Bronchial epithelial cell (primary cell): ENCODE results near the gene IP6K3. TPM values are rescaled to one million over a fixed set of nuclear protein-coding genes. Genes with fewer than 3 reads are reported as not detected.

Experiments
- DNase-seq: peaks from one replicate; pipeline ENCODE4 v3.0.0-alpha.2; 2010; ENCODE audit warnings: low read depth
- FAIRE-seq: peaks from 2 replicates; lab custom pipeline; 2011; peaks lifted over from hg19 to GRCh38; lab: Jason Lieb, UNC
- H3K27me3 ChIP-seq: 2 replicates; pipeline ENCODE4 v1.5.1; 2011; ENCODE audit warnings: low read length; ENCODE audit not compliant: control insufficient read depth, insufficient read depth
- H3K36me3 ChIP-seq: 2 replicates; pipeline ENCODE4 v1.5.1; 2011; ENCODE audit warnings: low read length; ENCODE audit not compliant: control insufficient read depth, insufficient read depth
- H3K4me3 ChIP-seq: 2 replicates; pipeline ENCODE4 v1.5.1; 2011; ENCODE audit warnings: mild to moderate bottlenecking, low read depth, low read length, control low read depth
- total RNA-seq: library from RNA; depleted of rRNA; stranded (reverse); fragments of >200 nt; gene quantifications from 2 replicates; pipeline ENCODE4 v1.2.1, GENCODE V29; 2014
- TF ChIP-seq, protein P1 (sequence below): IDR thresholded peaks from 2 replicates; pipeline ENCODE4 v1.5.1; 2011; ENCODE audit warnings: mild to moderate bottlenecking, moderate library complexity, low read length, control low read depth, inconsistent platforms; ENCODE audit not compliant: insufficient read depth, severe bottlenecking

The IP6K3 gene
- total RNA-seq, 1 donor from 2014 or later: under 0.01 TPM

DNA sequence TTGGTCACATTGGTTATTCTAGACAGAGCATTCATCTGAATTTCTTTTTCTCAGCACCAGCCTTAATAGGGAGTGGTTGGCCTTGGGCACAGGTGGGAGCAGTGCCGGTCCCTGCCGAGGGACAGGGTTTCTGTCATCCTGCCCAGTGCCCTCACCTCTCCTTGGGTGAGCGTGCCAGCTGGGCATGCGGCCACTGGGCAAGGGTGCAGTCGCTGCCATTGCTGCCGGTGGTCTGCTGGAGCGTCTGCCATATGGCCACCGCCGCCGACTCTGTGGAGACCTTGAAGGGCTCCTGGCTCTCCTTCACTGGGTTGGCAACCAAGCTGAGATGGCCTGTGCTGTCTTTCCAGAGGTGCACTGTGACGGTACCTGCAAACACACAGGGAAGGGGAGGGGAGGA lies 18.8 kb downstream of the IP6K3 start:
- peaks cover 5% of the 10 kb centered on the region for H3K27me3 ChIP-seq
- DNase-seq (no peak), FAIRE-seq (no peak)
- no peak overlapping the region for H3K4me3 ChIP-seq
- no peaks in the 10 kb centered on the region for H3K36me3 ChIP-seq
- TF ChIP-seq, protein P1, sequence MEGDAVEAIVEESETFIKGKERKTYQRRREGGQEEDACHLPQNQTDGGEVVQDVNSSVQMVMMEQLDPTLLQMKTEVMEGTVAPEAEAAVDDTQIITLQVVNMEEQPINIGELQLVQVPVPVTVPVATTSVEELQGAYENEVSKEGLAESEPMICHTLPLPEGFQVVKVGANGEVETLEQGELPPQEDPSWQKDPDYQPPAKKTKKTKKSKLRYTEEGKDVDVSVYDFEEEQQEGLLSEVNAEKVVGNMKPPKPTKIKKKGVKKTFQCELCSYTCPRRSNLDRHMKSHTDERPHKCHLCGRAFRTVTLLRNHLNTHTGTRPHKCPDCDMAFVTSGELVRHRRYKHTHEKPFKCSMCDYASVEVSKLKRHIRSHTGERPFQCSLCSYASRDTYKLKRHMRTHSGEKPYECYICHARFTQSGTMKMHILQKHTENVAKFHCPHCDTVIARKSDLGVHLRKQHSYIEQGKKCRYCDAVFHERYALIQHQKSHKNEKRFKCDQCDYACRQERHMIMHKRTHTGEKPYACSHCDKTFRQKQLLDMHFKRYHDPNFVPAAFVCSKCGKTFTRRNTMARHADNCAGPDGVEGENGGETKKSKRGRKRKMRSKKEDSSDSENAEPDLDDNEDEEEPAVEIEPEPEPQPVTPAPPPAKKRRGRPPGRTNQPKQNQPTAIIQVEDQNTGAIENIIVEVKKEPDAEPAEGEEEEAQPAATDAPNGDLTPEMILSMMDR: no peak

DNA sequence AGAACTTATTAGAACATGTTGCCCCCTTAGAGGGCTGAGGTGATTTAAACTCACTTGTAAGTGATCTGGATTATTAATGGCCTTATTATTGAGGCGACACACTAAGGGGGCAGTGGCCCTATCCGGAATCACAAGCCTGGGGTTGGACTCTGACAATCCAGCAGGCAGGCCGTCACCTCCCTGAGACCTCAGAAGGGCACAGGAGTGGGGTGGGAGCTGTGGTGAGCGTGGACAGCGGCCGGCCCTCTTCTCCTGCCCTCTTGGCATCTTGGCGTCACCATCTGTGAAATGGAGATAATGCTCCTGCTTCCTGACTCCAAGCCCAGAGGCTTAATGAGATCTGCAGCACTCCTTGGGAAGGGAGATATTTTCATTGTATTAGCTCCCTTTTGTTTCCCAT lies 19.6 kb downstream of the IP6K3 start:
- FAIRE-seq: no peak
- Histone ChIP-seq H3K27me3 (peaks cover 6% of the 10 kb centered on the region), H3K36me3 (no peaks in the 10 kb centered on the region), H3K4me3 (no peak overlapping the region)
- TF ChIP-seq, protein P1: no peak
- no peak for DNase-seq

- TF ChIP-seq, protein P1: no peak
- Histone ChIP-seq H3K36me3 (no peaks in the 10 kb centered on the region), H3K27me3 (peaks cover 8% of the 10 kb centered on the region), H3K4me3 (no peak overlapping the region)
- DNase-seq: no peak
- no peak for FAIRE-seq
Observed at GRCh38 chr6:33726696-33727095, 20.0 kb downstream of the IP6K3 start.

GRCh38 chr6:33725891-33726673 lies 20.6 kb downstream of the IP6K3 start:
- DNase-seq (no peak), FAIRE-seq (no peak)
- no peaks in the 10 kb centered on the region for H3K36me3 ChIP-seq
- no peak overlapping the region for H3K4me3 ChIP-seq
- TF ChIP-seq, protein P1: no peak
- H3K27me3 ChIP-seq: peaks cover 6% of the 10 kb centered on the region

DNA sequence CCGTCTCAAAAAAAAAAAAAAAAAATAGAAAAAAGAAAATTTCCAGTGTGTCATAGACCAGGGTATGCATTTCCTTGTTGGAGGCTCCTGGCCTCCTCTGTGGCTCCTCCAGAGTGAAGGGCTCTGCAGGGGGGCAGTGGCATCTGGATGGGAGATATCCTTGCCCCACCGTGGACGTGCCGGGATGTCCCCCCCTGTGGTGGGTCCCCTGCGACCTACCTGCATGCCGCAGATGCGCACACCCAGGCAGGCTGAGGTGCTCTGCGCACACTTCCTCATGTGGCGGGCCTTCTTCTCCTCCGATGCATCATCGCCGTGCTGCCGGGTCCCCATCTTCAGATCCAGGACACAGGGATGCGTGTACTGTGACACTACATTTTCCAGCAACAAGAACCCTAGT lies 21.5 kb downstream of the IP6K3 start:
- no peaks in the 10 kb centered on the region for H3K36me3 ChIP-seq
- H3K27me3 ChIP-seq: peaks cover 6% of the 10 kb centered on the region
- no peak overlapping the region for H3K4me3 ChIP-seq
- FAIRE-seq: no peak
- no peak for DNase-seq
- TF ChIP-seq, protein P1: no peak
